ENCODE data around the gene DBF4B.

DNA sequence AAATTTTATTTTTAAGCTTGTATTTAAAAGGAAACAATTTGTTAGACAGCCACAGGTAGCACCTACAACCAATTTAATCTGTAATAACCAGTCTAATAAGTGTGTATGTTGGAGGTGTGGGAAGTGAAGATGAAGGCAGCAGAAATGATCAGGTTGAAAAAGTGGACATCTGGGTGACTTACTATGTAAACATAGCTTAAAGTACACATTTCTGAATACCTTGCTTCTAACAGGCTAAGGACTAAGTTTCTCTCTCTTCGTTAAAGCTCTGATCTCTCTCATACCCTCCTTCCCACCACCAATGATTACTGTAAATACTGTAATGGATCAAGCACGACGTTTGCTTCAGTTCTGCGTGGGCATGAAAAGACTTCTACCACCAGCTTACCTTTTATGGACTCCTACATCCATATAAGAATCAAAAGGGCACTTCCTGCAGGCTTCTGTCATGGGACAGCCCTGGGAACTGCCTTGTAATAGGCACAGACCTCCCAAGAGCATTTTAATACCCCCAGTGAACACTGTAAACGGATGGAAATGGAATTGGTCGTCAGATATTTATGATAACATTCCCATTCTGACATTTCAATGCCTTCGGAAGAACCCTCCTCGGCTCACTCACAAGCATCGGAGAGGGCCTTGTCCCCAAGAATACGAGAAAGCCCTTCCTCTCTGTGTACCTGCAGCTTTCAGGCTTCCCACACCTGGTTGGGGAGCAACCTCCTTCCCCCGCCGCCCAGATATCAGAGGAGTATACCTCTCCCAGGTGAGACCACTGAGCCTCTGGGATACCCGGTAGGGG is 19.6 kb upstream of the DBF4B start:
- TF ChIP-seq, protein P1, sequence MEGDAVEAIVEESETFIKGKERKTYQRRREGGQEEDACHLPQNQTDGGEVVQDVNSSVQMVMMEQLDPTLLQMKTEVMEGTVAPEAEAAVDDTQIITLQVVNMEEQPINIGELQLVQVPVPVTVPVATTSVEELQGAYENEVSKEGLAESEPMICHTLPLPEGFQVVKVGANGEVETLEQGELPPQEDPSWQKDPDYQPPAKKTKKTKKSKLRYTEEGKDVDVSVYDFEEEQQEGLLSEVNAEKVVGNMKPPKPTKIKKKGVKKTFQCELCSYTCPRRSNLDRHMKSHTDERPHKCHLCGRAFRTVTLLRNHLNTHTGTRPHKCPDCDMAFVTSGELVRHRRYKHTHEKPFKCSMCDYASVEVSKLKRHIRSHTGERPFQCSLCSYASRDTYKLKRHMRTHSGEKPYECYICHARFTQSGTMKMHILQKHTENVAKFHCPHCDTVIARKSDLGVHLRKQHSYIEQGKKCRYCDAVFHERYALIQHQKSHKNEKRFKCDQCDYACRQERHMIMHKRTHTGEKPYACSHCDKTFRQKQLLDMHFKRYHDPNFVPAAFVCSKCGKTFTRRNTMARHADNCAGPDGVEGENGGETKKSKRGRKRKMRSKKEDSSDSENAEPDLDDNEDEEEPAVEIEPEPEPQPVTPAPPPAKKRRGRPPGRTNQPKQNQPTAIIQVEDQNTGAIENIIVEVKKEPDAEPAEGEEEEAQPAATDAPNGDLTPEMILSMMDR (IDR thresholded peaks at IDR 0.05), result no peak
- TF ChIP-seq EZH2 (IDR thresholded peaks at IDR 0.05), result no peak

Measured in neural progenitor cell (in vitro differentiated cells).